ENCODE data around the gene PRPSAP1.
"Not testable (repeated sequence)": the region's sequence is repeated elsewhere in the genome, so short reads cannot be mapped to it uniquely, and the experiment has no call there.

The PRPSAP1 gene

GRCh38 chr17:76318586-76318985 is 35.1 kb downstream of the PRPSAP1 start:
- DNase-seq (ENCODE audit: low spot score), result no peak

- DNase-seq (ENCODE audit: low spot score), result no peak
Observed at GRCh38 chr17:76317535-76317934, 36.2 kb downstream of the PRPSAP1 start.

GRCh38 chr17:76314392-76315227 is 39.1 kb downstream of the PRPSAP1 start:
- DNase-seq (ENCODE audit: low spot score), result no peak

- DNase-seq (ENCODE audit: low spot score), result no peak
Observed at GRCh38 chr17:76312735-76313134, 41.0 kb downstream of the PRPSAP1 start.

- DNase-seq (ENCODE audit: low spot score), result no peak
Observed at GRCh38 chr17:76309461-76309860, 44.3 kb downstream of the PRPSAP1 start.

GRCh38 chr17:76307966-76308338 is 45.8 kb downstream of the PRPSAP1 start, which contains the start of gene QRICH2:
Gene QRICH2 (minus strand): TSS chr17:76308276. CDS start chr17:76307998, 278 bp downstream.
- no peak for DNase-seq (ENCODE audit: low spot score)

GRCh38 chr17:76307299-76307965 is 46.3 kb downstream of the PRPSAP1 start:
- DNase-seq (ENCODE audit: low spot score), result no peak

- not testable (repeated sequence) for DNase-seq (ENCODE audit: low spot score)
Observed at GRCh38 chr17:76305135-76305454, 48.6 kb downstream of the PRPSAP1 start.

- no peak for DNase-seq (ENCODE audit: low spot score)
Observed at GRCh38 chr17:76304226-76305134, 49.2 kb downstream of the PRPSAP1 start.

- DNase-seq (ENCODE audit: low spot score), result no peak
Observed at GRCh38 chr17:76297436-76297835, 56.3 kb downstream of the PRPSAP1 start.

- DNase-seq (ENCODE audit: low spot score), result no peak
Observed at GRCh38 chr17:76296889-76297288, 56.8 kb downstream of the PRPSAP1 start.

GRCh38 chr17:76296186-76296585 is 57.5 kb downstream of the PRPSAP1 start:
- DNase-seq (ENCODE audit: low spot score), result no peak

GRCh38 chr17:76293106-76293505 is 60.6 kb downstream of the PRPSAP1 start:
- no peak for DNase-seq (ENCODE audit: low spot score)

- DNase-seq (ENCODE audit: low spot score), result no peak
Observed at GRCh38 chr17:76292567-76292966, 61.1 kb downstream of the PRPSAP1 start.

- no peak for DNase-seq (ENCODE audit: low spot score)
Observed at GRCh38 chr17:76281573-76282371, 71.9 kb downstream of the PRPSAP1 start.

- no peak for DNase-seq (ENCODE audit: low spot score)
Observed at GRCh38 chr17:76280650-76281049, 73.1 kb downstream of the PRPSAP1 start.

GRCh38 chr17:76279742-76280287 is 73.9 kb downstream of the PRPSAP1 start:
- DNase-seq (ENCODE audit: low spot score), result no peak

GRCh38 chr17:76278952-76279741 is 74.6 kb downstream of the PRPSAP1 start:
- DNase-seq (ENCODE audit: low spot score), result peak; percentile 86

GRCh38 chr17:76278268-76278908 is 75.3 kb downstream of the PRPSAP1 start:
- DNase-seq (ENCODE audit: low spot score), result no peak
